ENCODE measurements around the gene DHRS12. TPM values are rescaled to one million over a fixed set of nuclear protein-coding genes. Genes with fewer than 3 reads are reported as not detected.

Gene DHRS12
- total and polyA plus RNA-seq, 7 donors = 7.4 to 26.9 (median 15.8) TPM

GRCh38 chr13:51833980-51834379, 30.0 kb upstream of the DHRS12 start:
- 62 to 82% methylated on average over 10 of the region's 10 CpGs for WGBS, 2 donors
- H3K4me1 ChIP-seq = no peaks in the 10 kb centered on the region
- no peaks in the 10 kb centered on the region for H3K9me3 ChIP-seq
- DNase-seq = no peak
- no peaks in the 10 kb centered on the region for H3K36me3 ChIP-seq
- intact Hi-C loops (cut with DNase I) = no loop called here
- no peak for TF ChIP-seq EP300 (IDR thresholded peaks at IDR 0.05)
- no peaks in the 10 kb centered on the region for H3K27me3 ChIP-seq
- H3K27ac ChIP-seq = no peak overlapping the region
- no peak overlapping the region for H3K4me3 ChIP-seq

- no peak for TF ChIP-seq EP300 (IDR thresholded peaks at IDR 0.05)
- TF ChIP-seq POLR2A (IDR thresholded peaks at IDR 0.05) = no peak
- no peak for TF ChIP-seq POLR2AphosphoS5 (IDR thresholded peaks at IDR 0.05)
- TF ChIP-seq CTCF (IDR thresholded peaks at IDR 0.05) = peak; percentile 38 to 54 (median 44)
- no peak for DNase-seq
- H3K4me3 ChIP-seq = no peak overlapping the region
- intact Hi-C loops (cut with DNase I) = loop anchor here (1.0 kb wide), 1 partner anchor 17 kb away; no protein-coding TSS in a partner anchor
- H3K4me1 ChIP-seq = peaks cover 0 to 5% (median 3%) of the 10 kb centered on the region in 4 donors
- H3K9me3 ChIP-seq = no peaks in the 10 kb centered on the region
- no peaks in the 10 kb centered on the region for H3K27me3 ChIP-seq
- H3K27ac ChIP-seq = no peak overlapping the region
- 65 to 71% methylated on average over 6 of the region's 6 CpGs for WGBS, 2 donors
- no peaks in the 10 kb centered on the region for H3K36me3 ChIP-seq
Measured at GRCh38 chr13:51832471-51833152, 28.6 kb upstream of the DHRS12 start.

- 91 to 95% methylated on average over 5 of the region's 5 CpGs for WGBS, 2 donors
- no peaks in the 10 kb centered on the region for H3K9me3 ChIP-seq
- no peak for TF ChIP-seq EP300 (IDR thresholded peaks at IDR 0.05)
- H3K27me3 ChIP-seq = no peaks in the 10 kb centered on the region
- no peaks in the 10 kb centered on the region for H3K36me3 ChIP-seq
- H3K4me1 ChIP-seq = peaks cover 0 to 16% (median 14%) of the 10 kb centered on the region in 4 donors
- no peak overlapping the region for H3K27ac ChIP-seq
- DNase-seq = no peak
- intact Hi-C loops (cut with DNase I) = no loop called here
- H3K4me3 ChIP-seq = no peak overlapping the region
Measured at GRCh38 chr13:51831519-51831918, 27.6 kb upstream of the DHRS12 start.

GRCh38 chr13:51829568-51829899, 25.6 kb upstream of the DHRS12 start:
- intact Hi-C loops (cut with DNase I) = no loop called here
- no peak for DNase-seq
- no peak for TF ChIP-seq POLR2A (IDR thresholded peaks at IDR 0.05)
- TF ChIP-seq POLR2AphosphoS5 (IDR thresholded peaks at IDR 0.05) = no peak
- no peak for TF ChIP-seq EP300 (IDR thresholded peaks at IDR 0.05)
- TF ChIP-seq CTCF (IDR thresholded peaks at IDR 0.05) = no peak

GRCh38 chr13:51828730-51829567, 25.0 kb upstream of the DHRS12 start:
- WGBS, 2 donors = 86 to 93% methylated on average over 8 of the region's 8 CpGs
- DNase-seq = no peak
- H3K27ac ChIP-seq = no peak overlapping the region
- no peak overlapping the region for H3K4me3 ChIP-seq
- H3K9me3 ChIP-seq = no peaks in the 10 kb centered on the region
- no peaks in the 10 kb centered on the region for H3K27me3 ChIP-seq
- no peaks in the 10 kb centered on the region for H3K36me3 ChIP-seq
- intact Hi-C loops (cut with DNase I) = no loop called here
- peaks cover 0 to 39% (median 36%) of the 10 kb centered on the region in 4 donors for H3K4me1 ChIP-seq
- no peak for TF ChIP-seq POLR2AphosphoS5 (IDR thresholded peaks at IDR 0.05)

More at GRCh38 chr13:51829568-51829899, 25.6 kb upstream of the DHRS12 start:
- Histone ChIP-seq H3K4me1 (peaks cover 0 to 36% (median 34%) of the 10 kb centered on the region in 4 donors), H3K9me3 (no peaks in the 10 kb centered on the region), H3K4me3 (no peak overlapping the region), H3K27ac (no peak overlapping the region), H3K27me3 (no peaks in the 10 kb centered on the region), H3K36me3 (no peaks in the 10 kb centered on the region)
- WGBS, 2 donors = 89 to 93% methylated on average over 2 of the region's 2 CpGs

- no peaks in the 10 kb centered on the region for H3K36me3 ChIP-seq
- WGBS, 2 donors = 66 to 85% methylated on average over 4 of the region's 4 CpGs
- no peak overlapping the region for H3K4me3 ChIP-seq
- intact Hi-C loops (cut with DNase I) = no loop called here
- no peak for DNase-seq
- peaks cover 0 to 40% (median 37%) of the 10 kb centered on the region in 4 donors for H3K4me1 ChIP-seq
- TF ChIP-seq CTCF (IDR thresholded peaks at IDR 0.05) (no peak), POLR2A (IDR thresholded peaks at IDR 0.05) (no peak), EP300 (IDR thresholded peaks at IDR 0.05) (no peak), POLR2AphosphoS5 (IDR thresholded peaks at IDR 0.05) (no peak)
- no peaks in the 10 kb centered on the region for H3K27me3 ChIP-seq
- H3K27ac ChIP-seq = peak overlapping the region in 3 of 4 donors; percentile 67 to 79 (median 69)
- no peaks in the 10 kb centered on the region for H3K9me3 ChIP-seq
Measured at GRCh38 chr13:51827254-51827653, 23.3 kb upstream of the DHRS12 start.
